Caco-2 (cell line): Measurements from ENCODE around the gene NARS2. TPM values are rescaled to one million over a fixed set of nuclear protein-coding genes. Genes with fewer than 3 reads are reported as not detected.
A peak's percentile ranks its signal among the peaks of the same experiment; 100 is the strongest.

Source experiments
- BruUV-seq: library from RNA; stranded (reverse); fragments of 400-500 nt; replicated peaks from 2 replicates; lab custom pipeline; 2021; lab: Mats Ljungman, UMichigan
- CTCF ChIA-PET: fragments of 300-600 bp; sonication (Branson Sonifier 250); formaldehyde crosslinking; loops from one replicate; lab custom pipeline; 2022; ENCODE audit warnings: antibody characterized with exemption; lab: Charles Lee
- POLR2A ChIA-PET: fragments of 300-600 bp; sonication (Branson Sonifier 250); formaldehyde crosslinking; loops from one replicate; lab custom pipeline; 2022; ENCODE audit warnings: antibody characterized with exemption; lab: Charles Lee
- DNase-seq, 2 experiments: peaks; one replicate each; pipeline versions ENCODE4 v3.0.0 to v3.0.0-alpha.2; 2020 to 2022
- H3K27me3 ChIP-seq: replicated peaks from 2 replicates; pipeline ENCODE4 v1.6.0; 2011; ENCODE audit warnings: low read length; ENCODE audit not compliant: control insufficient read depth, insufficient read depth
- H3K36me3 ChIP-seq: 2 replicates; pipeline ENCODE4 v1.5.1; 2011; ENCODE audit warnings: low read length; ENCODE audit not compliant: control insufficient read depth, insufficient read depth
- H3K4me1 ChIP-seq: fragments of 250-450 bp; sonication (Bioruptor Pico); 2 replicates; pipeline ENCODE4 v1.5.1; 2020; ENCODE audit warnings: mild to moderate bottlenecking
- H3K4me3 ChIP-seq: 2 replicates; pipeline ENCODE4 v1.5.1; 2011; ENCODE audit warnings: low read depth, mild to moderate bottlenecking, control low read depth, low read length
- H3K9me3 ChIP-seq: fragments of 250-450 bp; sonication (Bioruptor Pico); 2 replicates; pipeline ENCODE4 v1.5.1; 2020; ENCODE audit warnings: mild to moderate bottlenecking, moderate library complexity
- H3K27ac Mint-ChIP-seq: one replicate; pipeline ENCODE4 v1.8.0; 2022; ENCODE audit warnings: mixed read lengths; ENCODE audit not compliant: unreplicated experiment
- H3K27me3 Mint-ChIP-seq: one replicate; pipeline ENCODE4 v1.8.0; 2022; ENCODE audit warnings: mixed read lengths; ENCODE audit not compliant: insufficient read depth, unreplicated experiment
- H3K36me3 Mint-ChIP-seq: one replicate; pipeline ENCODE4 v1.8.0; 2022; ENCODE audit warnings: mild to moderate bottlenecking, mixed read lengths; ENCODE audit not compliant: insufficient read depth, unreplicated experiment
- H3K4me1 Mint-ChIP-seq: one replicate; pipeline ENCODE4 v1.8.0; 2022; ENCODE audit warnings: low read depth, mixed read lengths; ENCODE audit not compliant: unreplicated experiment
- H3K4me3 Mint-ChIP-seq: one replicate; pipeline ENCODE4 v1.8.0; 2022; ENCODE audit warnings: mild to moderate bottlenecking, moderate library complexity, mixed read lengths; ENCODE audit not compliant: unreplicated experiment
- H3K9me3 Mint-ChIP-seq: one replicate; pipeline ENCODE4 v1.8.0; 2022; ENCODE audit warnings: mixed read lengths; ENCODE audit not compliant: unreplicated experiment
- intact Hi-C: fragments of 100-400 bp; cut with micrococcal nuclease; formaldehyde crosslinking; loops from one replicate; pipeline ENCODE4 v1.10.0; 2022; ENCODE audit not compliant: unreplicated experiment
- total RNA-seq: library from RNA; stranded (reverse); gene quantifications from 2 replicates; pipeline ENCODE4 v1.2.3, GENCODE V29; 2022
- TF ChIP-seq, protein P1 (sequence below), 2 experiments: fragments of 200-600 bp in 1 of 2; IDR thresholded peaks; 1 replicate in 1 of 2; 2 replicates in 1 of 2; pipeline versions ENCODE4 v1.5.1 to v1.8.0; 2011 to 2022; ENCODE audit warnings: antibody characterized with exemption in 1 of 2, control low read depth in 1 of 2, inconsistent platforms in 1 of 2, low read depth in 1 of 2, low read length in 1 of 2, mild to moderate bottlenecking in 1 of 2, moderate library complexity in 1 of 2; ENCODE audit not compliant: insufficient read depth in 1 of 2, severe bottlenecking in 1 of 2, unreplicated experiment in 1 of 2

The NARS2 gene
- total RNA-seq, 1 experiment from 2014 or later: 49.3 TPM

DNA sequence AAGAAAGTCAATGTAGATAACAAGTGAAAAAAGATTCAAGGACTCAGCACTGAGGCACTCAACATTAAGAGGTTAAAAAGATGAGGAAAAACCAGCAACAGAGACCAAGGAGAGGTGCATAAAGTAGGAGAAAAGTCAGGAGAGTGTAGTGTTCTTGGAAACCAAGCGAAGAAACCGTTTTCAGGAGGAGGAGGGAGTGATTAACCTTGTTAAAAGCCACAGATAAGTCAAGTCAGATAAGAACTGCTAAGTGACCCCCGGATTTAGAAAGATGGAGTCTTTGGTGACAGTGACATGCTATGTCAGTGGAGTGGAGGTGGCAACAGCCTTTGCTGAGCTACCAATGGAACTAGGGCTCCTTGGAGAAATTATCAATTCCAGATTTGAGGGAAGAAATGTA is 13.9 kb upstream of the NARS2 start:
- intact Hi-C loops: no loop called here
- POLR2A ChIA-PET: no interaction called here
- TF ChIP-seq, protein P1, sequence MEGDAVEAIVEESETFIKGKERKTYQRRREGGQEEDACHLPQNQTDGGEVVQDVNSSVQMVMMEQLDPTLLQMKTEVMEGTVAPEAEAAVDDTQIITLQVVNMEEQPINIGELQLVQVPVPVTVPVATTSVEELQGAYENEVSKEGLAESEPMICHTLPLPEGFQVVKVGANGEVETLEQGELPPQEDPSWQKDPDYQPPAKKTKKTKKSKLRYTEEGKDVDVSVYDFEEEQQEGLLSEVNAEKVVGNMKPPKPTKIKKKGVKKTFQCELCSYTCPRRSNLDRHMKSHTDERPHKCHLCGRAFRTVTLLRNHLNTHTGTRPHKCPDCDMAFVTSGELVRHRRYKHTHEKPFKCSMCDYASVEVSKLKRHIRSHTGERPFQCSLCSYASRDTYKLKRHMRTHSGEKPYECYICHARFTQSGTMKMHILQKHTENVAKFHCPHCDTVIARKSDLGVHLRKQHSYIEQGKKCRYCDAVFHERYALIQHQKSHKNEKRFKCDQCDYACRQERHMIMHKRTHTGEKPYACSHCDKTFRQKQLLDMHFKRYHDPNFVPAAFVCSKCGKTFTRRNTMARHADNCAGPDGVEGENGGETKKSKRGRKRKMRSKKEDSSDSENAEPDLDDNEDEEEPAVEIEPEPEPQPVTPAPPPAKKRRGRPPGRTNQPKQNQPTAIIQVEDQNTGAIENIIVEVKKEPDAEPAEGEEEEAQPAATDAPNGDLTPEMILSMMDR (IDR thresholded peaks at IDR 0.05; ENCODE audit: insufficient read depth in 1 of 2, low read depth in 1 of 2, low read length in 1 of 2, severe bottlenecking in 1 of 2, unreplicated experiment in 1 of 2): no peak
- Histone ChIP-seq H3K9me3 (peaks cover 18% of the 10 kb centered on the region), H3K4me3 (no peak overlapping the region), H3K4me1 (peaks cover 11% of the 10 kb centered on the region), H3K36me3 (no peaks in the 10 kb centered on the region), H3K27me3 (no peaks in the 10 kb centered on the region)
- no peaks in the 10 kb centered on the region for H3K36me3 Mint-ChIP-seq
- CTCF ChIA-PET: no interaction called here
- H3K4me1 Mint-ChIP-seq: peaks cover 18% of the 10 kb centered on the region
- peak overlapping the region; percentile 11 for H3K27ac Mint-ChIP-seq
- BruUV-seq: no TSS peak
- H3K27me3 Mint-ChIP-seq: no peaks in the 10 kb centered on the region
- no peak for DNase-seq
- no peak overlapping the region for H3K4me3 Mint-ChIP-seq
- peaks cover 41% of the 10 kb centered on the region for H3K9me3 Mint-ChIP-seq

DNA sequence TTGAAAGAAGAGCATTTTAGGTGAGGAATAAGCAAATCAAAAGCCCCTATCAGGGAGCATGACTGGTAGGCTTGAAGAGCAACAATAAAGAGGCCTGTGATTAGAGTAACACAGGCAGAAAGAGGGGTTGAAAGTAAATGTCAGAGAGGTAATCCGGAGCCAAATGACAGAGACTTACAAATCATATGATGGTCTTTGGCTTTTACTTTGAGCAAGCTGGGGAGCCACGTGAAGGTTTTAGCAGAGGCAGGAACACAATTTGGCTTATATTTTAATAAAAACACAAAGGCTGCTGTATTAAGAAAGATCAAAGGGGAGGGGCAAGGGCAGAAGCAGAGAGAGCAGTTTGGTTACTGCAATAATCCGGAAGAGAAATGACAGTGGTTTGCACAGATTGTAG is 12.8 kb upstream of the NARS2 start:
- Histone ChIP-seq H3K36me3 (no peaks in the 10 kb centered on the region), H3K27me3 (no peaks in the 10 kb centered on the region), H3K4me1 (peaks cover 7% of the 10 kb centered on the region), H3K9me3 (peaks cover 19% of the 10 kb centered on the region), H3K4me3 (no peak overlapping the region)
- Mint-ChIP-seq H3K36me3 (no peaks in the 10 kb centered on the region), H3K9me3 (peaks cover 49% of the 10 kb centered on the region), H3K4me3 (no peak overlapping the region), H3K27ac (peak overlapping the region; percentile 7), H3K27me3 (no peaks in the 10 kb centered on the region), H3K4me1 (peaks cover 18% of the 10 kb centered on the region)
- no peak for DNase-seq
- no TSS peak for BruUV-seq
- POLR2A ChIA-PET: no interaction called here
- intact Hi-C loops: no loop called here
- TF ChIP-seq, protein P1 (IDR thresholded peaks at IDR 0.05; ENCODE audit: insufficient read depth in 1 of 2, low read depth in 1 of 2, low read length in 1 of 2, severe bottlenecking in 1 of 2, unreplicated experiment in 1 of 2): no peak
- CTCF ChIA-PET: no interaction called here

DNA sequence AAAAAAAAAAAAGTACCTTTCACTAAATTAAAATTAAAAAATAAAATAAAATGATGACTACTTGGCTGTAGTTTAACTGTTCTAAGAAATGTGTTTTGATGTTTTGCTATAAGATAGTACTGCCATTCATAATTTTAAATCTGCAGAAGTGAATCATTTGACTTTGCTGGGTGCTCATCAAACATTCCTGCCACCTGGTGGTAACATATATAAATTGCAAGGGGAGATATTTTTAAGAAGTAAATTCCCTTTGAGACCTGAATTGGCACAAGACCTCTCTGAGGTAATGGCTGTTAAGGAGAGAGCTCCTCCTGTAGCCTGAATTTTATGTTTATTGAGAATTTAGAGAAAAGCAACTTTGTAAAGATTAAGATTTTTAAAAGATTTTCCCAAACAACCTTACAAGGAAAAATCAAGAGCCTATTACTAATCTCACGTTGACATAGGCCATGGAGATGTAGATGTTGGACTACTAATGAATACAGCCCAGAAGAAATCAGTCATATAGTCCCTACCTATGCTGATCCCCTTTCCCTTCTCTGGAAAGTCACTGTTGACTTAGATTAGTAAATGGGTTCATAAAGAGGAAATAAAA is 11.9 kb upstream of the NARS2 start:
- no peak overlapping the region for H3K4me3 Mint-ChIP-seq
- H3K4me1 ChIP-seq: peaks cover 7% of the 10 kb centered on the region
- no peaks in the 10 kb centered on the region for H3K36me3 Mint-ChIP-seq
- H3K9me3 ChIP-seq: peaks cover 19% of the 10 kb centered on the region
- POLR2A ChIA-PET: no interaction called here
- peaks cover 49% of the 10 kb centered on the region for H3K9me3 Mint-ChIP-seq
- peaks cover 18% of the 10 kb centered on the region for H3K4me1 Mint-ChIP-seq
- no peak for DNase-seq
- H3K36me3 ChIP-seq: no peaks in the 10 kb centered on the region
- CTCF ChIA-PET: interaction anchor here (0.6 kb wide), 1 partner anchor 180 kb away, joined by 7 read pairs; no protein-coding TSS in a partner anchor
- H3K27ac Mint-ChIP-seq: no peak overlapping the region
- TF ChIP-seq, protein P1 (IDR thresholded peaks at IDR 0.05; ENCODE audit: insufficient read depth in 1 of 2, low read depth in 1 of 2, low read length in 1 of 2, severe bottlenecking in 1 of 2, unreplicated experiment in 1 of 2): peak; percentile 51 to 85
- H3K4me3 ChIP-seq: no peak overlapping the region
- BruUV-seq: no TSS peak
- no peaks in the 10 kb centered on the region for H3K27me3 Mint-ChIP-seq
- intact Hi-C loops: no loop called here
- H3K27me3 ChIP-seq: no peaks in the 10 kb centered on the region
